Fibroblast of skin of left biceps (primary cell): ENCODE measurements around the gene KDM6A.
"Not testable (repeated sequence)": the region's sequence is repeated elsewhere in the genome, so short reads cannot be mapped to it uniquely, and the experiment has no call there.

Experiments used
- DNase-seq, 2 experiments: peaks; one replicate each; pipeline ENCODE4 v3.0.0-alpha.2; 2013; ENCODE audit warnings: low read depth in 2 of 2

KDM6A gene

GRCh38 chrX:45083314-45083713, 210.3 kb downstream of the KDM6A start:
- no peak for DNase-seq

- no peak for DNase-seq
Observed at GRCh38 chrX:45110494-45110893, 237.5 kb downstream of the KDM6A start.

DNA sequence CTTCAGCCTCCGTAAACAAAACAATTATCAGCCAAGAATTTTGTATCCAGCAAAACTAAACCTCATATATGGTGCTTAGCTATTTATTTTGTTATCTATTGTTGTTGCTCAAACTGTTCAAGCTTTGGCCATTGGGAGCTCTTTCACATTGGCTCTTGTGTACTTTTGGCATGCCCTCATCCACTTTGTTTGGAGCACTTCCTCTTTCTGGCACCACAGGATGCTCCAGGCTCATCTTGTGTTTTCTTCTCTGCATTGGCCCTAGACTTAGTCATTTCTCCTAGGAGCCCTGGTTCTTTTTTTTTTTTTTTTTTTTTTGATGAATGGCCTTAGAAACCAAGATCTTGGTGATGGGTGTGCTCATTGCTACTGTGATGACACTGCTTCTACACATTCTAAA, 253.2 kb downstream of the KDM6A start:
- no peak for DNase-seq

DNA sequence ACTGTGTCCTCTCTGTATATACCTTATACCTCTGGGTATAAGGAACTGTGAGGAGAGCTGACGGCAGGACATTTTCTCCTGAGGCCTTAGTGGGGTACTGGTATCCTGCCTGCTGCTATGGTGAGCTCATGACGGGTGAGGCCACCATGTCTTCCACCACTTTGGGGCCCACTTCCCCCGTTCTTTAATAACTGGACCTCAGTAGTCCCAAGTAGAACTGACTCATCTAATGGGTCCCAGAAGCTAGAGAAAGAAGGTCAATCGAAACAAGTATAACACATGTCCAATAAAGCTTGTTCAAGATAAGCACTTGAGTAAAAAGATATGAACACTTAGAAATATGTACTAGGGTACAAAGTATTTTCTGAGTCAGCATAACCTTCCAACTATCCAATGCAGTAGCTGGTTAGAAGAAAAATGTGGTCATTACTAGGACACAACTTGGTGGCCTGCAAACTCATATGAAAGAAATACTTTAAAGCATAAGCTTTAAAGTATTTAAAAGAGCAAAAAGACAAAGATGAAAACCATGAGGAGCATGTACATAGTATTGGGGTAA, 256.0 kb downstream of the KDM6A start:
- DNase-seq, result no peak

DNA sequence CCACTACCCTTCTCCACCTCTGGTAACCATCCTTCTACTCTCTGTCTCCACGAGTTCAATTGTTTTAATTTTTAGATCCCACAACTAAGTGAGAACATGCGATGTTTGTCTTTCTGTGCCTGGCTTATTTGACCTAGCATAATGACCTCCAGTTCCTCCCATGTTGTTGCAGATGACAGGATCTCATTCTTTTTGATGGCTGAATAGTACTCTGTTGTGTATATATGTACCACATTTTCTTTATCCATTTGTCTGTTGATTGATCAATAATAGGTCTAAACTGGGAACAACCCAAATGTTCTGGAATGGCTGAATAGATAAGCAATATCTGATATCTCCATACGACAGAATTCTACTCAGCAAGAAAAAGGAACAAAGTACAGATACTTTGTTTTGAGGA, 260.5 kb downstream of the KDM6A start:
- no peak for DNase-seq

DNA sequence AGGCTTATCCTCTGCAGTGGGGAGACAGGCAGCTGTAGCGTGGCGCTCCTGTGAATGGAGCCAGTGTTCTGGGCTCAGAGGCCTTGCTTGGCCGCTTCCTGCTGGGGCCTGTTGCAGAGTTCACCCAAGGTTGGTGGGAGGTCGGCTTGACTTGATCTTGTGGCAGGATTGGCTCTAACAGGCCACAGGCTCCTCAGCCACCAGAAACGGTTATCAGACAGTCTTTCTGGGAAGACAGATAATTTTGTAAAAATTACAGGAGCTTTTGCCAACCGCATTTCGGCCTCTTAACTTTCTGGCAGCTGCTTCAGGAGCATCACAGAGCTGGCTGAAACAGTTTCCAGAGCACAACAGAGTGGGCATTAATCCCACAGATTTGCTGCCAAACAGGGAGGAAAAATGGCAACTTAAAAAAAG, 261.3 kb downstream of the KDM6A start:
- DNase-seq, result no peak

- no peak for DNase-seq
Observed at GRCh38 chrX:45134775-45135174, 261.8 kb downstream of the KDM6A start.

DNA sequence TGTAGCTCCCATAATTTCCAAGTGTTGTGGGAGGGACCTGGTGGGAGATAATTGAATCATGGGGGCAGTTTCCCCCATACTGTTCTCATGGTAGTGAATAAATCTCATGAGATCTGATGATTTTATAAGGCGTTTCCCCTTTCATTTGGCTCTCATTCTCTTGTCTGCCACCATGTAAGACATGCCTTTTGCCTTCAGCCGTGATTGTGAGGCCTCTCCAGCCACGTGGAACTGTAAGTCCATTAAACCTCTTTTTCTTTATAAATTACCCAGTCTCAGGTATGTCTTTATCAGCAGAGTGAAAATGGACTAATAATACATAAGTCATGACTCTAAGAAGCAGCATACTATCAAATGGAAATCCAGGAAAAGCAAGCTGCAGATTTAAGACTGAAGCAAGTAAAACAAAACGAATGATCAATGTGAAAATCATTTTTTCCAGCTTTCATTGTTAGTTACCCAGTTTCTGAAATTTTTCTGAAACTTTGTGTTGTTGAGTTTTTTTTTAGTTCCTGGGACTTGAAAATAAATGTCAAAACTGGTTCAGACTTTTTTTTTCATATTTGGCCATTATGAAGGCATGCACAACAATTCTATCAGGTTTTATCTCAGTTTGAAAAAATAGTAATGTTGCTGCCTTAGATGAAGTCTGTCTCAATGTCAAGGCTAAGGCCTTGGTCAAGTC, 262.5 kb downstream of the KDM6A start:
- DNase-seq, result not testable (repeated sequence)

GRCh38 chrX:45137531-45137930, 264.5 kb downstream of the KDM6A start:
- no peak for DNase-seq

- DNase-seq, result no peak
Observed at GRCh38 chrX:45138525-45138924, 265.5 kb downstream of the KDM6A start.

GRCh38 chrX:45140812-45141211, 267.8 kb downstream of the KDM6A start:
- no peak for DNase-seq

DNA sequence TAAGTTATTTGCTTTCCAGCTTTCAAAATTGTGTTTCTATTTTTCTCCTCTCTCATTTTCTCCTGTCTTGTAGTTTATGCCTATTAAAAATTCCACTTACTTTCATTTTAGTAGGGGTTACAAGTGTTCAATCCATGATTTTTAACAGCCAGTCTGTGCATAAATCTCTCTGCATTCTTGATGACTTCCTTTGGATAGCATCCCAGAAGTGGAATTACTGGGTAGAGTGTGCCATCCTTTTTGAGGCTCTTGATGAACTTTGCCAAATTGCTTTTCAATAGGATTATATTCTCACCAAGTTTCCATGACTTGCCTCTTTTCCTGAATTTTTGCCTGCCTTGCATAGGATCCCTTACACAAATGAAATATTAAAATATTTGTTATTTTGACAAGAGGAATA, 269.2 kb downstream of the KDM6A start:
- DNase-seq, result no peak

GRCh38 chrX:45143455-45143854, 270.5 kb downstream of the KDM6A start:
- DNase-seq, result no peak

- DNase-seq, result no peak
Observed at GRCh38 chrX:45145492-45146215, 272.7 kb downstream of the KDM6A start.

- DNase-seq, result no peak
Observed at GRCh38 chrX:45150821-45151220, 277.8 kb downstream of the KDM6A start.

GRCh38 chrX:45154033-45154360, 281.0 kb downstream of the KDM6A start:
- no peak for DNase-seq

DNA sequence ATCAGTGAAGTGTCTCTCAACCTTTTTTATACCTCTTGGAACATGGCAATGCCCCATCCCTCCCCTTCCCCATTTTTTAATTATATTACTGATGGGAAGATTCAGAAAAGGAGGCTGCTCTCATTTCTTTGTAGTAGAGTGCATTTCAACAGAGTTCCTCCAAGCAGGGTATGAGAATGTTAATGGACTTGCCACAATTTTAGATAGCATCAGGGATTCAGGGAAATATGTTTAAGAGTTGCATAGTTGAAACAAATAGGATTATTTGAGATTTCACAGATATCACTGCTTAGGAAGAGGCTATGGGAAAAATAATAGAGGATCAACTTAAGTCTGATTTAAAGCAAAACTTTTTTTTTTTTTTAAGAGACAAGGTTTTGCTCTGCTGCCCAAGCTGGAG, 281.5 kb downstream of the KDM6A start:
- no peak for DNase-seq

GRCh38 chrX:45157647-45158046, 284.7 kb downstream of the KDM6A start:
- DNase-seq, result no peak
